ENCODE data around the gene EIF3F. TPM values are rescaled to one million over a fixed set of nuclear protein-coding genes. Genes with fewer than 3 reads are reported as not detected.

The EIF3F gene
- polyA plus RNA-seq, 2 of the 4 experiments (the other 2 are of a cell fraction) = 119 to 293 TPM

DNA sequence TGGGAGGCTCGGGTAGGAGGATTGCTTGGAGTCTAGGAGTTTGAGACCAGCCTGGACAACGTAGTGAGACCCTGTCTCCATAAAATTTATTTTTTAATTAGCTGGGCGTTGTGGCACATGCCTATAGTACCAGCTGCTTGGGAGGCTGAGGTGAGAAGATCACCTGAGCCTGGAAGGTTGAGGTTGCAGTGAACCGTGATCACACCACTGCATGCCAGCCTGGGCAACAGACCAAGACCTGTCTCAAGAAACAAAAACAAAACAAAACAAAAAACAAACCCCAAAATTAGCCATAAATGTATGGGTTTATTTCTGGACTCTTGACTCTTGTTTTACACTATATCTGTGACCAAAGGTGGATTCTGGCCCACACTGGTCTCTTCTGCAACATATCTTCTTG lies 41.6 kb downstream of the EIF3F start:
- Histone ChIP-seq H3K27ac (no peak overlapping the region), H3K4me2 (no peak overlapping the region), H3K4me1 (no peaks in the 10 kb centered on the region), H3K4me3 (no peak overlapping the region), H3K9me3 (no peaks in the 10 kb centered on the region)
- TF ChIP-seq ZSCAN20 (CRISPR knock-in tag; IDR thresholded peaks at IDR 0.05) = no peak
- TF ChIP-seq SMC3 (IDR thresholded peaks at IDR 0.05) = no peak
- TF ChIP-seq JUNB (IDR thresholded peaks at IDR 0.05) = no peak
- no peak for TF ChIP-seq FOSB (CRISPR knock-in tag; IDR thresholded peaks at IDR 0.05)
- no peak for TF ChIP-seq POLR2AphosphoS2 (conservative IDR thresholded peaks at IDR 0.05; ENCODE audit: low read length)
- TF ChIP-seq SREBF2 (IDR thresholded peaks at IDR 0.05) = no peak
- TF ChIP-seq ZFP36 (IDR thresholded peaks at IDR 0.05; ENCODE audit: borderline replicate concordance, partially characterized antibody) = no peak
- TF ChIP-seq, protein P1, sequence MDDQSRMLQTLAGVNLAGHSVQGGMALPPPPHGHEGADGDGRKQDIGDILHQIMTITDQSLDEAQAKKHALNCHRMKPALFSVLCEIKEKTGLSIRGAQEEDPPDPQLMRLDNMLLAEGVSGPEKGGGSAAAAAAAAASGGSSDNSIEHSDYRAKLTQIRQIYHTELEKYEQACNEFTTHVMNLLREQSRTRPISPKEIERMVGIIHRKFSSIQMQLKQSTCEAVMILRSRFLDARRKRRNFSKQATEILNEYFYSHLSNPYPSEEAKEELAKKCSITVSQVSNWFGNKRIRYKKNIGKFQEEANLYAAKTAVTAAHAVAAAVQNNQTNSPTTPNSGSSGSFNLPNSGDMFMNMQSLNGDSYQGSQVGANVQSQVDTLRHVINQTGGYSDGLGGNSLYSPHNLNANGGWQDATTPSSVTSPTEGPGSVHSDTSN (IDR thresholded peaks at IDR 0.05) = no peak
- TF ChIP-seq KDM1A (IDR thresholded peaks at IDR 0.05; ENCODE audit: low read depth) = no peak
- FAIRE-seq (no peak), DNase-seq (ENCODE audit: low read depth in 1 of 2, low spot score in 1 of 2) (no peak), ATAC-seq (no peak)
- WGBS (ENCODE audit: missing lambda C conversion rate) = 14% methylated on average over 4 of the region's 4 CpGs
- POLR2A ChIA-PET = no interaction called here
- CTCF ChIA-PET = interaction anchor here (1.1 to 17.4 kb wide), 3 partner anchors 13 to 136 kb away, joined by 3 to 644 read pairs (median 4); partner anchors contain the start of gene TUB

DNA sequence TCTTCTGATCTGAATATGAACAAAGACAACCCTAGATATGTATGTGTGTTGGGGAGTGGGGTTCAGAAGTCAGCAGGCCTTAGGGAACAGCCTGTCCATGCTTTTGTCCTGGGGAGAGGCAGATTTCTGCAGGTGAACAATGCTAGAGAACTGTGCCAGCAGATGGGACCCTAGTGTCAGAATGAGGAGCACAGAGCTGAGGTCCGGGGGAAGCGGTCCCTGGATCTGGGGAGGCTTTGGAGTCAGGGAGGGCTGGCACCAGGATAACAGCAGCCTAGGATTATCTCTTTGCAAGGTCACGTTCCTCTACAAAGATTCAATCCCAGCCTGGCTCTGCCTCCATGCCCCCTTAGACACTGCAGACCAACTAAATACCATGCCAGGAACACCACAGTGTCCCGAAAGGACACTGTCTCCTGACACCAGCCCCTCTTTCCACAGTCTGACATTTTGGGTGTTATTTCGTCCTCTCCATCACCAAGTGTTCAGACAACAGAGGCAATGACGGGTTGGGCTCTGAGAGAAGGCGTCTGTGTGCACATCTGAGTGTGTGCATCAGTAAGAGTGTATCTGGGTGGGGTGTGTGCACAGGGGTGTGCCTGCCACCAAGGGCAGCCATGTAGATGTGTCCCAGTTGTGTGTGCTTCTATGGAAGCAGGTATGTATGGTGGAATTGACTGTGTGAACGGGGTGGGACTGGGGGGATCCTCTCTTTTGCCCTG lies 43.5 kb downstream of the EIF3F start:
- H3K4me2 ChIP-seq = no peak overlapping the region
- DNase-seq (ENCODE audit: low read depth in 1 of 2, low spot score in 1 of 2) (no peak), ATAC-seq (no peak), FAIRE-seq (no peak)
- no peaks in the 10 kb centered on the region for H3K4me1 ChIP-seq
- H3K4me3 ChIP-seq = no peak overlapping the region
- no peaks in the 10 kb centered on the region for H3K9me3 ChIP-seq
- ChIA-PET CTCF (interaction anchor here (0.7 to 17.4 kb wide), 5 partner anchors 8 to 60 kb away, joined by 4 to 644 read pairs (median 8); partner anchors contain the start of gene TUB), POLR2A (interaction anchor here (0.5 kb wide), 1 partner anchor 580 kb away, joined by 3 read pairs; no protein-coding TSS in a partner anchor)
- H3K27ac ChIP-seq = no peak overlapping the region
- 41% methylated on average over 8 of the region's 8 CpGs for WGBS (ENCODE audit: missing lambda C conversion rate)
- TF ChIP-seq RNF2 (IDR thresholded peaks at IDR 0.05; ENCODE audit: borderline replicate concordance, low read depth) (no peak), POLR2A (IDR thresholded peaks at IDR 0.05; ENCODE audit: low read length) (no peak), BHLHE40 (IDR thresholded peaks at IDR 0.05; ENCODE audit: low read depth, low read length) (no peak), TP53 (CRISPR knock-in tag; IDR thresholded peaks at IDR 0.05) (no peak), HOXA7 (CRISPR knock-in tag; IDR thresholded peaks at IDR 0.05) (no peak), GATA3 (IDR thresholded peaks at IDR 0.05; ENCODE audit: borderline replicate concordance) (no peak)
- TF ChIP-seq, protein P2, sequence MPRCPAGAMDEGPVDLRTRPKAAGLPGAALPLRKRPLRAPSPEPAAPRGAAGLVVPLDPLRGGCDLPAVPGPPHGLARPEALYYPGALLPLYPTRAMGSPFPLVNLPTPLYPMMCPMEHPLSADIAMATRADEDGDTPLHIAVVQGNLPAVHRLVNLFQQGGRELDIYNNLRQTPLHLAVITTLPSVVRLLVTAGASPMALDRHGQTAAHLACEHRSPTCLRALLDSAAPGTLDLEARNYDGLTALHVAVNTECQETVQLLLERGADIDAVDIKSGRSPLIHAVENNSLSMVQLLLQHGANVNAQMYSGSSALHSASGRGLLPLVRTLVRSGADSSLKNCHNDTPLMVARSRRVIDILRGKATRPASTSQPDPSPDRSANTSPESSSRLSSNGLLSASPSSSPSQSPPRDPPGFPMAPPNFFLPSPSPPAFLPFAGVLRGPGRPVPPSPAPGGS (IDR thresholded peaks at IDR 0.05) = no peak

DNA sequence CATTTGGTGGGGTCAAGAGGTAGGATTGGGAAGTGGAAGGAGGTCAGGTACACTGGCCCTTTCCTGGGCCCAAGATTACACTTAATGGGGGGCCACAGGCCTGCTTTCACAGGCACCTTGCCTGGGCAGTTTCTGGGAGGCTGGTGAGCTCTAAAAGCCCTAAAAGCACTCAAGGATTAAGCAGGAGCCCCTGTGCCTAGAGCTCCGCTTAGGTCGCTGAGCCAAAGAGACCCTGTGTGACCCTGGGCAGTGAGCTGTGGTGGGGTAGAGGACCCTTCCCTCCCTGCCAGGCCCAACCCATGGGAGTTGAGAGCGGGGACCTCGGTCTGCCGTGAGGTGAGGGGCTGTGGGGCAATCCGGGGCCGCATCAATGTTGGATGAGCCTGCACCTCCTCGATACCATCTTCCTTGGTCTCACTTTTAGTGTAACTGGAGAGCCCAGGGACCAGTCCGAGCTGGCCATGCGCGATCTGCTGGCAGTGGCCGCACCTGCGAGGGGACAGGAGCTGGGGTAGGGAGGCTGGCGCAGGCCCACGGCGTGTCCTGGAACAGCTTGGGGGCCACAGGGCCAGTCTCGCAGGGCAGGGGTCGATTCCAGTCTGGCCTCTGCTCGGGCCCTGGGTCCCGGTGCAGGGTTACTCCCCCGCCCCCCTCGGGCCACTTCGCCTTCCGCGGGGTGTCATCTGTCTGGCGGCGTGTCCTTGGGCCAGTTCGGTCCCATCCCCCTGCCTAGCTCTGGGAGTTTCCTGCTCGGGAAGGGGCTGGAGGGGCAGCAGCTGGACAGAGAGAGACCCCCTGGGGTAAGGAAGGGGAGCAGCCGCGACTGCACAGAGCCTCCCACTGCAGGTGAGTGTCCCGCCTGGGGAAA lies 44.3 kb downstream of the EIF3F start:
- no peaks in the 10 kb centered on the region for H3K9me3 ChIP-seq
- POLR2A ChIA-PET = no interaction called here
- no peak overlapping the region for H3K4me3 ChIP-seq
- FAIRE-seq (no peak), DNase-seq (ENCODE audit: low read depth in 1 of 2, low spot score in 1 of 2) (no peak), ATAC-seq (no peak)
- WGBS (ENCODE audit: missing lambda C conversion rate) = 72% methylated on average over 14 of the region's 32 CpGs
- H3K27ac ChIP-seq = no peak overlapping the region
- no peaks in the 10 kb centered on the region for H3K4me1 ChIP-seq
- no peak overlapping the region for H3K4me2 ChIP-seq
- TF ChIP-seq GATA3 (IDR thresholded peaks at IDR 0.05; ENCODE audit: borderline replicate concordance) (no peak), NR3C1 (IDR thresholded peaks at IDR 0.05) (no peak), RNF2 (IDR thresholded peaks at IDR 0.05; ENCODE audit: borderline replicate concordance, low read depth) (no peak), RCOR1 (IDR thresholded peaks at IDR 0.05; ENCODE audit: low read depth, low read length) (no peak), HDAC2 (IDR thresholded peaks at IDR 0.05) (no peak), MYC (IDR thresholded peaks at IDR 0.05; ENCODE audit: borderline replicate concordance, low read length) (no peak), CHD2 (IDR thresholded peaks at IDR 0.05; ENCODE audit: low read length, partially characterized antibody) (no peak), ESRRA (IDR thresholded peaks at IDR 0.05; ENCODE audit: borderline replicate concordance, low read length) (no peak), TFCP2L1 (CRISPR knock-in tag; IDR thresholded peaks at IDR 0.05) (no peak), CHD4 (IDR thresholded peaks at IDR 0.05; ENCODE audit: borderline replicate concordance) (no peak)
- TF ChIP-seq, protein P3, sequence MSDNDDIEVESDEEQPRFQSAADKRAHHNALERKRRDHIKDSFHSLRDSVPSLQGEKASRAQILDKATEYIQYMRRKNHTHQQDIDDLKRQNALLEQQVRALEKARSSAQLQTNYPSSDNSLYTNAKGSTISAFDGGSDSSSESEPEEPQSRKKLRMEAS (IDR thresholded peaks at IDR 0.05) = no peak
- TF ChIP-seq, protein P4, sequence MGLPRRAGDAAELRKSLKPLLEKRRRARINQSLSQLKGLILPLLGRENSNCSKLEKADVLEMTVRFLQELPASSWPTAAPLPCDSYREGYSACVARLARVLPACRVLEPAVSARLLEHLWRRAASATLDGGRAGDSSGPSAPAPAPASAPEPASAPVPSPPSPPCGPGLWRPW (IDR thresholded peaks at IDR 0.05) = no peak
- CTCF ChIA-PET = interaction anchor here (0.5 to 17.4 kb wide), 8 partner anchors 9 to 1060 kb away, joined by 3 to 644 read pairs (median 16); partner anchors contain the start of gene TUB

Measured in A549 (cell line).